MM.1S (cell line): ENCODE results near the gene S100A7.

Experiments
- CTCF ChIP-seq: fragments of 300-600 bp; sonication (generic); IDR thresholded peaks from 2 replicates; pipeline ENCODE4 v1.5.1; 2016; ENCODE audit warnings: antibody characterized with exemption, low read length, mixed read lengths
- EZH2phosphoT487 ChIP-seq: fragments of 300-600 bp; sonication (generic); IDR thresholded peaks from 2 replicates; pipeline ENCODE4 v1.6.1; 2018; ENCODE audit warnings: antibody characterized with exemption, low read length

- TF ChIP-seq CTCF: no peak
- TF ChIP-seq EZH2phosphoT487: no peak
Observed at GRCh38 chr1:153429266-153430165, 30.9 kb downstream of the S100A7 start.
